Hematopoietic multipotent progenitor cell treated with erythropoietin and hydrocortisone succinate and interleukin-3 and kit ligand, for 17 days (in vitro differentiated cells): ENCODE measurements around the gene TTC17.
"Not testable (repeated sequence)": the region's sequence is repeated elsewhere in the genome, so short reads cannot be mapped to it uniquely, and the experiment has no call there.

Experiments used
- DNase-seq: peaks from one replicate; pipeline ENCODE4 v3.0.0-alpha.2; 2015; ENCODE audit warnings: low spot score

The TTC17 gene

GRCh38 chr11:43382614-43383013 lies 23.9 kb downstream of the TTC17 start:
- no peak for DNase-seq

GRCh38 chr11:43384393-43384792 lies 25.7 kb downstream of the TTC17 start:
- DNase-seq, result no peak

- DNase-seq, result no peak
Measured at GRCh38 chr11:43392713-43393112, 34.0 kb downstream of the TTC17 start.

- DNase-seq, result peak; percentile 74
Measured at GRCh38 chr11:43393765-43394355, 35.1 kb downstream of the TTC17 start.

- no peak for DNase-seq
Measured at GRCh38 chr11:43396617-43397016, 37.9 kb downstream of the TTC17 start.

- no peak for DNase-seq
Measured at GRCh38 chr11:43397251-43397650, 38.5 kb downstream of the TTC17 start.

GRCh38 chr11:43399983-43400630 lies 41.4 kb downstream of the TTC17 start:
- no peak for DNase-seq

GRCh38 chr11:43401252-43401651 lies 42.5 kb downstream of the TTC17 start:
- DNase-seq, result no peak

- DNase-seq, result not testable (repeated sequence)
Measured at GRCh38 chr11:43401811-43402210, 43.1 kb downstream of the TTC17 start.

GRCh38 chr11:43403357-43404231 lies 44.9 kb downstream of the TTC17 start:
- DNase-seq, result peak; percentile 15

- DNase-seq, result no peak
Measured at GRCh38 chr11:43404406-43404805, 45.7 kb downstream of the TTC17 start.

GRCh38 chr11:43404836-43405479 lies 46.2 kb downstream of the TTC17 start:
- no peak for DNase-seq

GRCh38 chr11:43408277-43408676 lies 49.6 kb downstream of the TTC17 start:
- no peak for DNase-seq

- DNase-seq, result no peak
Measured at GRCh38 chr11:43410394-43410793, 51.7 kb downstream of the TTC17 start.

GRCh38 chr11:43418197-43418596 lies 59.5 kb downstream of the TTC17 start:
- no peak for DNase-seq

- peak; percentile 79 for DNase-seq
Measured at GRCh38 chr11:43419460-43419859, 60.7 kb downstream of the TTC17 start.

GRCh38 chr11:43427971-43428370 lies 69.3 kb downstream of the TTC17 start:
- DNase-seq, result no peak

GRCh38 chr11:43430916-43431315 lies 72.2 kb downstream of the TTC17 start:
- not testable (repeated sequence) for DNase-seq

GRCh38 chr11:43434893-43435292 lies 76.2 kb downstream of the TTC17 start:
- no peak for DNase-seq

- no peak for DNase-seq
Measured at GRCh38 chr11:43440486-43440885, 81.8 kb downstream of the TTC17 start.

GRCh38 chr11:43443811-43444210 lies 85.1 kb downstream of the TTC17 start:
- DNase-seq, result no peak

GRCh38 chr11:43447151-43447550 lies 88.4 kb downstream of the TTC17 start:
- DNase-seq, result no peak

- no peak for DNase-seq
Measured at GRCh38 chr11:43458486-43458885, 99.8 kb downstream of the TTC17 start.
